Right kidney (tissue), 1 donor: ENCODE results near the gene COL13A1.

Source experiments
- DNase-seq: peaks from one replicate; pipeline ENCODE4 v3.0.0-alpha.2; 2016

Gene COL13A1

DNA sequence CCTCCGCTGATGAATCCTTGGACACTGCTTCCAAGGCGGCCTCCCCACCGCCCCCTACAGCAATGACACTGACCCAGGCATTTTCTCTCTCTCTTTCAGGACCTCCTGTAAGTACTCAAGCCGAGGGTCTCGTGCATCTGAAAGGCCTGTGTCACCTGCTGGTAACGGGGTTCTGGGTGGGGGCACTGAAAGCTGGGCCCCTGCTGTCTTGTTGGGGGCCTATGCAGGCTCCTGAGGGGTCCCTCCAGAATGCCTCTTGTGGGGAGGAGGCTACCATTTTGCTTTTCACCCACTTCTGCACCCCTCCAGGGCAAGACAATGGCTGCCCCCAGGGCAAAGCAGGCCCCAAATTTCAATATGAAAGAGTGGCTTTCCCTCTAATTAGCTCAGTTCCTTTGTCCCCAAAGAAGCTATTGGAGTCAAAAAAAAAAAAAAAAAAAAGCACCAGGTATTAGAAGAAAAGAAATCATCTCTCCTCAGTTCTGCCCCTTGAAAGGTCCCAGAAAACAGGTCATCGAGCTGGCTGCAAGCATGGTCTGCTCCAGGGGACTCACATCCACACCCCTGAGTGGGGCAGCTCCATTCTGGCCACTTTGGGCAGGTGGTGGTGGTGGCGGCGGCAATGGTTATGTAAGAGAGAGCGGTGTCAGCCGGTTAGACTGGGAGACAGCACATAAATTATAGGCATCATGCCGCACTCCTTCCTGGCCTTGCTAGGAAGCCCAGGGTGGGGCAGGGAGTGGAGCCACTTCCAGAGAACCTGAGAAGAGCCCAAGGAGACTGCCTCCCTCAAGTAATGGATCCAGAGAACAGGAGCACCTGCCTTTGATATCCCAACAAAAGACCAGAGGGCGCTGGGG, 66.2 kb downstream of the COL13A1 start:
- no peak for DNase-seq

DNA sequence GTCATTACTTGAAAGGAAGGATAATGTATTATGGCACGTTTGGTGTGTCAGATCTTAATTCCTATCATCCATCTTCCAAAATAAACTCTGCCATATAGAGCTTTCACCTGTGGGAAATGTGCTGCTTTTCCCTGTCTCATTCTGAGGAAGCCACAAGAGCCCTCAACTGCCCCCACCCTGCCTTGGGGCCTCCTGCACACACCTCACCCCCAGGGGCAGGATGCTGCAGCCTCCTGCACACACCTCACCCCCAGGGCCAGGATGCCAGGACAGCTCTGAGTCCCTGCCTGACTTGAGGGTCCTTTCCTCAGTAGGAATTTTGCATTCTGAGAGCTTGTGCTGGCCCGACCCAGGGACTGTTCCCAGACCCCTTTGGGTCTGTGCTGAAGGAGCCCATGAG, 67.1 kb downstream of the COL13A1 start:
- DNase-seq, result no peak

DNA sequence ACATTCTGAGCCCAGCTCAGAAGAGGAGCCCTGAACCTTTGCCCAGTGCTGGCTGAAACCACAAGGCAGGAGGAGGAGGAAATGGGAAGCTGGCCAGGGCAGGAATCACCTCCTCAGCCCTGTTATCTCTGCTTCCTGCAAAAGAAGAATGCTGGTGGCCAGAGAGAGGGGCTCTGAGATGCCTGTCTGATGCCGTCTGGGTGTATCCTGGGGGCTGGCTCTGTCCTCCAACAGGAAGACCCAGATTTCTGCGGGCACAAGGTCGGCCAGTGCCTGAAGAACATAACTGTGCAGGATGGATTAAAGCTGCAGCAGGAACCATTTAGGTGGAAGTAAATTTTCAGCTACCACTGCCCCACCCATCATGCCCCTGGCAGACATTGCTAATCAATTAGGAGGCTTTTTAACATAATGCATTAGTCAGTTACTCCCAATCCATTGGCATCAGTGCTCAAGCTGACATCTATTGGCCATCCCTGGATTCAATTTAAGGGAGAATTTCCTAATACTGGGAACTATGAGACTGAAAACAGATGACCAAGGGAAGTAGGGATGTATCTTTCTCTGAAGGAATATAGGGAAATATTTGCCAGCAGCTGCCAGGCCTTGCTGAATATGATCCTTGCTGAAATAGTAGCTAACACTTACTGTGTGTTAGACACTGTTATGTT, 67.7 kb downstream of the COL13A1 start:
- no peak for DNase-seq

DNA sequence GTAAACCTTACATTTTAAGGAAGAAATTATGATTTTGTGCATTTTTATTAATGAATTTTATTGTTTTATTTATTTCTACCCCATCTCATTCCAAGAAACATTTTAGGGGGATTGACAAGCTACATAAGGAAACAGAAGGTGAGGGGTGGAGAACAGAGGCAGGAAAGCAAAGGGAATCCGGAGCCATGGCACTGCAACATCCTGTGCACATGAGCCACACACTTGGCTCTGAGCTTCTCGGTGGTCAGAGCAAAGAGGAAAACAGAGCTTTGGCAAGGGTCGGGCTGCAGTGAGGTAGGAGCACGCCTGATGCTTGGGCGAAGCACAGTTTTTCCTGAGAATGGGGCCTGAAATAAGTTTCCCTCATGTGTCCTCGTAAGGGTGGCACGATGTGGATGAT, 68.9 kb downstream of the COL13A1 start:
- no peak for DNase-seq

DNA sequence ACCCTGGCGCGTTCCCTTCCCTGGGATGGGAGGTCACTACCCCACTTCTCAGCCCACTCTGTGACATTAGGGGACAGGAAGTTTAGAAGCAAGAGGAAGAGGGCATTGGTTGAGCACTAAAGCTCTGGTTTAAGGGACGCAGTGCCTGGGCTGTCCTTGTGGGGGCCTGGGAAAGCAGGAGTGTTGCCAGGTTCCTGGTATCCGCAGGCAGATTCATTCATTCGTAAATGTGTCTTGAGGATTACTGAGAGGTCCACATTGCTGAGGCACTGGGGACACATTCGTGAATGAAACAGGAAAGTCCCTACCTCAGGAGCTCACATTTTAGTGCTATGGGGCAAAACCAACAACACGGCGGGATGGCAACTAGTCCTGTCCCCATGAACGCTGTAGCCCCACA, 69.4 kb downstream of the COL13A1 start:
- no peak for DNase-seq

DNA sequence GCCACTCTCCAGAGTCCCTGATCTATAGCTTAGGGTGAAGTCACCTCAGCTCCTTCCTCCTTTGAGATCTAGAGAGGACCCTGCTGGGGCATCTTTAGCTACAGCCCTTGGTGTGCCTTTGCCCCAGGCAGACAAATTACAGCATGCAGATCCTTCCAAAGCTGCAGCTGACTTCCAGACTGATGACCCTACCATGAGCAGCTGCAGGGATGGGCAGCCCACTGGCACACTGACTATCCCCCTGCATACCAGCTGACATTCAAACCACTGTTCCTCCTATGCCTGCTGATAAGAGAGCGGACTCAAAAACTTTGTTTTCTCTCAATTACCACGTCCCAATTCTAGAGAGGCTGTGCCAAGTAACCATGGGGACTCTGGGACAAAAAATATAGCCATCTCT, 70.6 kb downstream of the COL13A1 start:
- no peak for DNase-seq

DNA sequence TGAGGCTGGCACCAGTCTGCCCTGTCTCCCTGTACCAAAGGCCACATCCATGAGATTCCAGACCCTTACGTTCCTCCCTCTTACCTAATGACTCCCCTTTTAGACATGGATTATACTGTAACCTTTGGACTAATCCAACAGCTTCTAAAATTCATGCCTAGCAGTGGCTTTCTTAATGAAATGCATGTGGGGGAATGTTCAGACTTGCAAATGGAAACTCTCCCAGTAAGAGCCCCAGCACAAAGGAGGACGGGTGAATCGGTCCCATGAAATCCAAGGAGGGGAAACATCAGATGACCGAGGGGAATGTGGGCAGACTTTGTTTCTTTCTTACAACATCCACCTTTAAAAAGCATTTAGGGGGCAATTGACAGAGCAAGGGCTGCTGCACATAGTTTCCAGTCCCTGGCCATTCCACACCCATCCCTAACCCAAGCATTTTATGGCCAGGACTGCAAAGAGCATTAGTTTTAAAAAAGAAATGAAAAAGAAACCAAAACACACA, 71.5 kb downstream of the COL13A1 start:
- DNase-seq, result no peak

DNA sequence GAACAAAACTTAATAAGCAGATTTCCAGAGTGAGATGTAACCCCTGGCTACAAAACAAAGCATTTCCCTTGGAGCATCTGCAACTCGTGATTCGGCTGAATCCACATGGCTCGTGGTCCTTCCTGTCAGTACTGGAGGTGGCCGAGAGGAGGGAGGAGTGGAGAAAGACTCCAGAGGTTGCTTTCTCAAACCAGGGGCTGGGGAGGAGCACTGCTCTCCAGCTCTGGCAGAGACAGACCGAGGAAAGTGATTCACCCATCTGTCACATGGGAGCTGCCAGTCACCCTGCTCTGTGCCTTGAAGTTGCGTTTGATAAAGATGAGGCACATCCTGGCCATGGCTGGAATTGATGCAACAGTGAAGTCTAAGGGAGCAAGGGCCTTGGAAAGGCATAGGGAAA, 72.7 kb downstream of the COL13A1 start:
- DNase-seq, result no peak

DNA sequence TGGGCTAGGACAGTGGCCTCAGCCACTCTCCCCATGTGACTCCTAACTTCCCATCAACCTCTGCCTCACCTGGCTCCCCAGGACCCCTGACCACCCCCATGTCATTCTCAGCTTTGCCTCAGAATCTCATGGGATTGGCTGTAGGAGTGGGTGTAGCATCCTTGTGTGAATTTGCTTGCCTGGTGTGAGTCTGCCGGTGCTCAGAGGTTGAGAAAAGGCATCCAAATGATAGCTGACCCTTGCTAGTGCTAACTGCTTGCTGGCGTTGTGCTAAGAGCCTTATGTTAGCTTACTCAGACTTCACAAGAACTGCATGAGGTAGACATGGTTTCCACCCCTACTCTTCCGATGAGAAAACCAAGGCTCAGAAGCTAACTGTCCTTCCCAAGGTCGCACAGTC, 74.2 kb downstream of the COL13A1 start:
- no peak for DNase-seq

DNA sequence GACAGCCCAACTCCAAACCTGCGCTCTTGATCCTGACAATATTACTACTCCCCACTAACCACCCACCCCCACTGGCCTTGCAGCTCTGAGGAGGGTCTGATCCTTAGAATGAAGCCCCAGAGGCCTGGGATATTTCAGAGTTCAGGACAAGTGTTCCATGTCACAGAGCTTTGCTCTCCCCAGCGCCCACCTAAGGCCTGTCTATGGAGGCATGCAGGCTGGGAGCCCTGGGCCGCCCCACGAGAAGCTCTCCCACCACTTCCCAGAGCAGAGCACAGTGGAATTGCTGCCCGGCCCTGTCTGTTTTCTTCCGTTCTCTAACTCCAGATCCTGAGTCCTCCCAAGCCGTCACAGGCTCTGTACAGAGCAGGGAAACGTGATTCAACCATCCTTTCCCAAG, 74.6 kb downstream of the COL13A1 start:
- DNase-seq, result no peak

DNA sequence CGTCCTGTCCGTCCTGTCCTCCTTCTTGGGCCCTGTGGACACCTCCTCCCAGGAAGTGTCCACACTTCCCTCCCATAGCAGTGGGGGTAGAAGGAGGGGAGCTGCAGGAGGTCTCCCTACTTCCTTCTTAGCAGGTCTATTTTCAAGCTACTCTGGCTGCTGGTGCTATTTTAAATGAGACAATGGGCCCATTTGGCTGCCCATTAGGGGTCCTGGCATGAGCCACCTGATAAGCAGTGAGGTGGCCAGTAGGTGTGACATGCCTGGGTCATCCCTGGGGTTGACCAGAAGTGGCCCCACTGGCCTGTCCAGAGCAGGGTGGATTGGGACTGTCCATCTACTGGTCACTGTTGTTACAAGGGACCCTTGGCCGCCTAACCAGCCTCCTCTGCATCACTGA, 75.2 kb downstream of the COL13A1 start:
- no peak for DNase-seq

DNA sequence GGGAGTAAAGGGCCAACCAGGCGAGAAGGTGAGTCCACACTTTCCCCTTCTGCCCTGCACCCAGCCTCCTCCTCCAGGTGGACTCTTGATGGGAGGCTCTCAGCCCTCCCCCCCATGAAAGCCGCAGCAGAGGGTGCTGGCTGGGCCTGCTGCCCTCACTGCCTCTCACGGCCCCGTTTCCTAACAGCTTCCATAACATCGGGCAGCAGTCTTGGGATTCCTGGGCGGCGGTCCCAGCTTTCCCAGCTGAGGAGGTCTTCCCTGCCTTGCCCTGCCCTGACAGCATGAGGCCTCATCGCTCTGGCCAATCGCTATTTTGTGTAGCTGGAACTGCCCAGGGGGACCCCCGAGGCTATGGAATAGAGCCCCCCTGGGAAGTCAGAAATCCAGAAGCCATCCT, 76.3 kb downstream of the COL13A1 start:
- DNase-seq, result no peak

DNA sequence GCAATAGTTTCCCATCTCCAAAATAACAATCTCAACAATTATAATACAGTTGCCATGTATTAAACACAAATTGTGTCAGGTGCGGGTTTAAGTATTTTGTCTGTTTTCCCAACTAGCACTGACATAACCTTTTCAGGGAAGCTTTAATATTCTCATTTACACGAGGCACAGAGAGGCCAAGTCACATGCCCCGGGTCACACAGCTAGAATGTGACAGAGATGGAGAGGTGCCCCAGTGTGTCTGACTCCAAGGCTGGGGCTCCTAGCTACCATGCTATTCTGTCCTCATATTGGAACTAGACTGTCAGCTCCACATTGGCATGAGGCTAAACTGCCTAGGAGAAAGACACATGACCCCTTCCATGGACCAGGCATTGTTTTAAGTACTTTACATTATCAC, 77.2 kb downstream of the COL13A1 start:
- no peak for DNase-seq

DNA sequence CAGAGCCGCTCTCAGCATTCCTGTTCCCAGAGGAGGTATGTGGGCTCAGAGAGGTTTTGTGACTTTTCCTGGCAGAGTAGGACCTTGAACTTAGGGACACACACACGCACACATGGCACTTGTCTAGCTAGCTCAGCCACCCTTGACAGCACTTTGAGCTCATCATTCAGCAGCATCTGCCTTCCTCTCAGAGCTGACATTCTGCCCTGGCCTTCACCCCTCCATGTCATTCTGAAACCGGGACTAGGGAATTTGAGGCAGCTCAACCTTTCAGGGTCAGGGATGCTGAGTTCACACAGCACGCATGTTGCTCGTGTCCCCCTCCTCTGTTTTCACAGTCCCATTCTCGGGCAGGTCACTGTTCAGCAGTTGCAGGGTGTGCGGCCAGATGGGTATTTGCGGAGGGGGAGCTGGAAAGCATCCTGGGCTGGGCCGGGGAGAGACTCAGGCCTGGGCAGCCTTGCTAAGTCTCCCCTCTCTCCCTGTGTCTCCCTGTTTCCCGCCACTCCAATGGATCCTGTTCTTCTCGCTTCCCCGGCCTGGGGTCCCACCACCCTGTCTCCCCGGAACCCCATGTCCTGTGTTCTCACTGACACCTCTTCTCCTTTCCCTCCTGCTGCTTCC, 78.0 kb downstream of the COL13A1 start:
- DNase-seq, result no peak

DNA sequence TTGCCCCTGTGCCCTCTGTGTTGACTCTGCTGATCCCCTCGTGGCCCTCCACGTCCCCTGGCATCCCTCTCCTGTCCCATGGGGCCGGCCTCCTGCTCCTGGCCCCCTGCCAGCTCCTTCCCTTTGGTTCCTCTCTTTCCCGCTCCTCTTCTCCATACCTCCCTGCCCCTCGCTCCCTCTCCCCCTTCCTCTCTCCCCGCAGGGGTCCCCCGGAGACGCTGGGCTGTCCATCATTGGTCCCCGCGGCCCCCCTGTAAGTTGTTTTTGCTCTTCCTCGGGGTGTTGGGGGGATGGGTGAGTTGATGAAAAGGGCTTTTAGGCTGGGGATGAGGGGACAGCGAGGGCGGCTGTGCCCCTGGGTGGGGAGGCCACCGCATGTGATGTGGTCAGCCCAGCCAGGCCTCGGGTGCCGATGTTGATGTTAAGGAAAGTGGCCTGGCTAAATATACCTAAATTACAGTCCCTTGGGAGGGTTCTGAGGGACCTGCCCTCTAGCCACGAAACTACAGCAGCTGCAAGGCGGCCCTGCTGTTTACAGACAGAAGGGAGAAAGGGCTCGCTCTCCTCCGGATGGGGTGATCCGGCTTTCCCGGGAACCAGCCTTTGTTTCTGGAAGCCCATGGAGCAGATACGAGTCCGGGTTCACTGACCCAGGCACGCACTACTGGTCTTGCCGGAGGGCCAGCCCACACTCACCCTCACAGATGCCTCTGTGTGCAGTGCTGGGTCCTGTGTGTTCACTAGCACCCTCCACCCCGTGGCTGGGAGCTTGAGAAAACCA, 78.8 kb downstream of the COL13A1 start:
- DNase-seq, result peak; percentile 42

DNA sequence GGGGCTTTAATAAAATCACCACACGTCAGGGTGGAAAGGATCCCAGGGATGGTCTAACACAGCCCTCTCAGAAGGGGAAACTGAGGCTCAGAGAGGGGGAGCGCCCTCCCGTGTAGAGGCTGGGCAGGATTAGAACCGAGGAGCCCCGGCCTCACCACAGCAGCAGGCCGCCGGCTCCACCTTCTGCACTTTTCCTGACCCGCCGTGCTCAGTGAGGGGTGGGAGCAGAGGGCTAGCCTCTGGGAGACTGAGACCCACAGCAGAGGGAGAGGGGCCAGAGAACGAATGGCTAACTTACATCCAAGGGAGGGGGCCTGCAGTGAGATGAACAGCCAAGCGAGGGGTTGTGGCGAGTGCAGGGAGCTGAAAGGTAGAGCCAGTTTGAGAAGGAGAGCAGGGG, 79.5 kb downstream of the COL13A1 start:
- DNase-seq, result no peak

DNA sequence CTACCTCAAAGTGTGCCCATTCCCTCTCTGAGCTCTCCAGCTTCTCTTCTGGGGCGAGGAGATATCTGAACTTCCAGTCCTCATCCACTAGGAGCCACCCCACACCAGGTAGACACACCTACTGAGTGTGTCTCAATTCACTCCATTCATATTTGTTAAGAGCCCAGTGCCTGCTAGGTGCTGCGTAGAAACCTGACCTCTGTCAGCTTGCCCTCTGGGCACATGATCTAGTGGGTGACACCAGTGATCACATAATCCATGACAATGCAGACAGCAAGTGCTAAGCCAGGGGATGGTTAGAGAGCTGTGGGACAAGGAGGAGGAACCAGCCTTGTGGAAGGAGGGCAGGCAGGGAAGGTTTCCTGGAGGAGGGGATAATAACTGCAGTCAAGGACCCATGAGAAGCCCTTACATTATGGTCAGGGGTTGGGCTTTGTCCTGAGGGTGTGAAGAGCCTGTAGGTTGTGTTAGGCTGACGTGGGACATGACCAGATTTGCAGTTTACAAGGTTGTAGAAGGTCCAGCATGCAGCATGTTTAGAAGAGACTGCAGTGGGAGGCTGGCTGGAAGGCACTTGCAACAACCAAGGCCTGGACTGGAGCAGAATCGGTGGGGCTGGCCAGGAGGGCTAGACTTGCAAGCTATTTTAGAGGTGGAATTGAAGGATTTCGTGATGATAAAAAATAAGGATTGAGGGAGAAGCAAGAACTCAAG, 81.8 kb downstream of the COL13A1 start:
- DNase-seq, result no peak

DNA sequence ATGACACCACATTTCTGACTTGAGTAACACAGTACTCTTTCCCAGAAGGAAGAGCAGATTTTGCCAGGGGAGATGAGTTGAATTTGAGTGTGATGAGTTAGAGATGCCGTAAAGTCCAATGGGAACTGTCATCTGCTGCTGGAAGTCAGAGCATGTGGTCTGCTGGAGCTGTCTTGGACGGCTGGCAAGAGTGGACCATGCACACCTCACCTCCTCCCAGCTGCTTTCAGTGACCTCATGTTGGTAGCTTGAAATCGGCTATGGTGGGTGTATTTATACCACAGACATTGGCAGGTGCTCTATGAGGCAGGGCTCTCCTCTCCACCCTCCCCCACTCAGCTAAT, 82.3 kb downstream of the COL13A1 start:
- no peak for DNase-seq

DNA sequence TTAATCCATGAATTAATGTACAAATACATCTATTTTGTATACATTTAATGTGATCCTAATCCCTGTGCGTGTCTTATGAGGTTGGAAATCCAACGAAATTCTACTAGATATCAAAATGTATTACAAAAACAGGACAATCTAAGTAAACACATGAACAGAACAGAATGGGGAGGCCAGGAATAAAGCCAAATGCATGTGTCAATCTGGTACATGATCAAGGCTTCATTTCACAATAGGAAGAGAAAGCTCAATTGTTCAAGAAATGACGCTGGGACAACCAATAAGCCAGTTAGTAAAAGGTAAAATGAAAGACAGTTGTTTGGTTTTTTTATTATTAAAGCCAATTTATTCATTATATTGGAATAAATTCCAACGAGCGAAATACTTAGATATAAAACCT, 83.0 kb downstream of the COL13A1 start:
- DNase-seq, result no peak

DNA sequence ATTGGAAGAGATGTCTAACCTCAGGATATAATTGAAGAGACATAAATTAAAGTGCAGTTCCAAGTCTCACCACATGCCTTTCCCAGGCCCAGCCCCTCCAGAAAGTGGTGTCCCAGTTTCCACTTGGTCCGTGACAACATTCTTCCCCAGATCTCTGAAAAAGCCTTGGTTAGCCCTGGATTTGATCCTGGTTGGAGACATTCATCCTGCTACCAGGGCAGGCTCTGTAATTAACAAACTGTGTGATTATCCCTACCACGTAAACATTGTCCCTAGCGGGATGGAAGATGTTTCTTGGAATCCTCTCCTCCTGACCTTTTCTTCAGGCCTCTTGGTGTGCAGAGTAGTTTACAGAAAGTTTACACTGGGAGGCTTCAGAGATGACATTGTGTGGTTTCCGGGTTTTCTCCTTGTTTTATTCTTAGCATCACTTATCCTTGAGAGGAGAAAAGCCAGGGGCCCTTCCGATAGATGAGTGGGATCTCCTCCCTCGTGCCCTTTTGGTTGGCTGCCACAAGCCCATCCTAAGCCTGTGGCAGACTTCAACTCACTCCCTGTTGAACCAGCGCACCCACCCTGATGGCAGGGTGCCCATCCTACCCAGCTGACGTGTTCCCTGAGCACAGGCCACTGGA, 83.8 kb downstream of the COL13A1 start:
- no peak for DNase-seq

DNA sequence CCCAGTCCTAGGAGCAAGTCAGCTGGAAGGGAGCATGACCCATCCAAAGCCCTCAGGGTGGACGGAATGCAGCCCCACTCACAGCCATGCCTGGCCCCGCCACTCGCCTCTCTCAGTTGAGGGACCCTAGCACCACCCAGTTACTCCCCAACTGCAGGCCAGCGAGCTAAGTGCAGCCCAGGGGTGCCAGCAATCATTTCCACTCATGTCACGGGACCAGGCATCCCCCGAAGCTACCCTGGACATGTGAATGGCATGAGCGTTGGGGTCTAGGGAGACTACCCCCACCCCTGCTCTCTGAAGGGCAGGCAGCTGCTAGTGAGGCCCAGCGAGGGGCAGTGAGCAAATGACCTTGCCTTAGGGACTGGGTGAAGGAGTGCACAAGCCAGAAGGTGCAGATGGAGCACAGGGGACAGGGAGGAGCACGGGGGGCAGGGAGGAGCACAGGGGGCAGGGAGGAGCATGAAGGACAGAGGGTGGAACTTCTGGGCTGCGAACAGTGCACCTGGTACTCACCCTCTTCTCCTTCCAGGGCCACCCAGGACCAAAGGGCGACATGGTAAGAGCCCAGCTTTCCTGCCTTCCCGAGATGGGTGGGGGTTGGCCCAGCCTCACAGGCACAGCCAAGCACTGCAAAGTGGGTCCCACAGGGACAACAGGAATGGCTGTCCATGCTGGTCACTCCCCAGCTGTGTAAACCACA, 87.3 kb downstream of the COL13A1 start:
- no peak for DNase-seq
